ENCODE results near the gene RSAD2. TPM values are rescaled to one million over a fixed set of nuclear protein-coding genes. Genes with fewer than 3 reads are reported as not detected.
"Not testable (repeated sequence)": the region's sequence is repeated elsewhere in the genome, so short reads cannot be mapped to it uniquely, and the experiment has no call there.

RSAD2 gene
- total RNA-seq, 3 donors from 2014 or later, result 8.9 to 35.0 (median 12.0) TPM

DNA sequence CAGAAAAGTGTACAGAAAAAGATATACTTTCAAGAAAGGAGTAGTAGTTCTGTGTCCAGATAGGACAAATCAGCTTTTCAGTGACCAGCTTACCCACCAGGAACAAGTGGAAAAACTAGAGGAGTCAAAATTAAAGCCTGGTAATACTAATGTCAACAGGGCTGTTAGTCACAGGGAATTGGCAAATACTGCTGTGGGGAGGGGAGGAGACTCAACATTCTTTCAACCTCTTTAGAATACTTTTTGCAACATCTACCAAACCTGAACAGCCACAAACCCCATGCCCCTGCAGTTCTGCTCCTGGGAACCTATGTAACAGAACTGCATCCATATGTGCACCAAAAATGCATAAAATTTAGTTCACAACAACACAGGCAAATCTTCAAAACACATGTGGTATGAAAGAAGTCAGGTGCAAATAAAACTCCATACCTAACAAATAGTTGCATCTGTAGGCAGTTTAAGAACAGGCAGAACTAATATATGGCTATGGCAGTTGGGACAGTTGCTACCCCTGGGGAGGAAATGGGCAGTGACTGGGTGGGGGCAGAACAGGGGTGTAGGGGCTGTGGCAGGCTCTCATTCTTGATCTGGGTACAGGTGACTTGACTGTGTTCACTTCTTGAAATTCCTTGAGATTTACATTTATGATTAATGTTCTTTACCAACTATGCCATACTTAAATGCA lies 21.6 kb upstream of the RSAD2 start:
- Histone ChIP-seq H3K4me3 (no peak overlapping the region), H3K9me3 (peaks cover 13% of the 10 kb centered on the region), H3K36me3 (ENCODE audit: low read depth) (no peaks in the 10 kb centered on the region), H3K4me1 (ENCODE audit: low read depth) (no peaks in the 10 kb centered on the region)
- TF ChIP-seq, protein P1, sequence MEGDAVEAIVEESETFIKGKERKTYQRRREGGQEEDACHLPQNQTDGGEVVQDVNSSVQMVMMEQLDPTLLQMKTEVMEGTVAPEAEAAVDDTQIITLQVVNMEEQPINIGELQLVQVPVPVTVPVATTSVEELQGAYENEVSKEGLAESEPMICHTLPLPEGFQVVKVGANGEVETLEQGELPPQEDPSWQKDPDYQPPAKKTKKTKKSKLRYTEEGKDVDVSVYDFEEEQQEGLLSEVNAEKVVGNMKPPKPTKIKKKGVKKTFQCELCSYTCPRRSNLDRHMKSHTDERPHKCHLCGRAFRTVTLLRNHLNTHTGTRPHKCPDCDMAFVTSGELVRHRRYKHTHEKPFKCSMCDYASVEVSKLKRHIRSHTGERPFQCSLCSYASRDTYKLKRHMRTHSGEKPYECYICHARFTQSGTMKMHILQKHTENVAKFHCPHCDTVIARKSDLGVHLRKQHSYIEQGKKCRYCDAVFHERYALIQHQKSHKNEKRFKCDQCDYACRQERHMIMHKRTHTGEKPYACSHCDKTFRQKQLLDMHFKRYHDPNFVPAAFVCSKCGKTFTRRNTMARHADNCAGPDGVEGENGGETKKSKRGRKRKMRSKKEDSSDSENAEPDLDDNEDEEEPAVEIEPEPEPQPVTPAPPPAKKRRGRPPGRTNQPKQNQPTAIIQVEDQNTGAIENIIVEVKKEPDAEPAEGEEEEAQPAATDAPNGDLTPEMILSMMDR (IDR thresholded peaks at IDR 0.05), result no peak
- no peak for ATAC-seq
- intact Hi-C loops (cut with DNase I, micrococcal nuclease), result no loop called here
- DNase-seq, result no peak

DNA sequence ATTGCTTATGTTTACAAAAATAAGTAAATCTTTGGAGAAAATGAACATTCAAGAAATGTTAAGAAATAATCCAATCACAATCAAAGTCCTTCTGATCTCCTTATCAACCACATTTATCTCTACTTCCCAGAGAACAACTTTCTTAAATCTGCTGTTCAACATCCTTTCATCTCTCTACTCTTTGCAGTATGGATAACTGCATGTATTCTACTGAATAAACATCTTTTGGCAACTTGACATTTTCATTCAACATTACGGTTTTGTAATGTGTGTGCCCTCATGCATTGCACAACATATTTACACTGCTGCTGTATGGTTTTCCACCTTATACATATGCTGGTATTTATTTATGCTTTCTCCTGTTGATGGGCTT lies 21.0 kb upstream of the RSAD2 start:
- Histone ChIP-seq H3K4me3 (no peak overlapping the region), H3K36me3 (ENCODE audit: low read depth) (no peaks in the 10 kb centered on the region), H3K4me1 (ENCODE audit: low read depth) (no peaks in the 10 kb centered on the region), H3K9me3 (peaks cover 13% of the 10 kb centered on the region)
- DNase-seq (no peak), ATAC-seq (no peak)
- intact Hi-C loops (cut with DNase I, micrococcal nuclease), result no loop called here
- TF ChIP-seq, protein P1 (IDR thresholded peaks at IDR 0.05), result no peak

DNA sequence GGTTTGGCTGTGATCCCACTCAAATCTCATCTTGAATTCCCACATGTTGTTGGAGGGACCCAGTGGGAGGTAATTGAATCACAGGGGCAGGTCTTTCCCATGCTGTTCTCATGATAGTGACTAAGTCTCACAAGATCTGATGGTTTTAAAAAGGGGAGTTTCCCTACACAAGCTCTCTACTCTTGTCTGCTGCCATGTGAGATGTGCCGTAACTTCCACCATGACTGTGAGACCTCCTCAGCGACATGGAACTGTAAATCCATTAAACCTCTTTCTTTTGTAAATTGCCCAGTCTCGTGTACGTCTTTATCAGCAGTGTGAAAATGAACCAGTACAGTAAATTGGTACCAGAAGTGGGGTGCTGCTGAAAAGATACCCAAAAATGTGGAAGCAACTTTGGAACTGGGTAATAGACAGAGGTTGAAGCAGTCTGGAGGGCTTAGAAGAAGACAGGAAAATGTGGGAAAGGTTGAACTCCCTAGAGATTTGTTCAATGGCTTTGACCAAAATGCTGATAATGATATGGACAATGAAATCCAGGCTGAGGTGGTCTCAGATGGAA lies 19.0 kb upstream of the RSAD2 start:
- ATAC-seq; DNase-seq; H3K4me3 ChIP-seq; H3K36me3 ChIP-seq (ENCODE audit: low read depth); intact Hi-C loops (cut with DNase I, micrococcal nuclease); H3K4me1 ChIP-seq (ENCODE audit: low read depth): not testable (repeated sequence)
- peaks cover 13% of the 10 kb centered on the region for H3K9me3 ChIP-seq

DNA sequence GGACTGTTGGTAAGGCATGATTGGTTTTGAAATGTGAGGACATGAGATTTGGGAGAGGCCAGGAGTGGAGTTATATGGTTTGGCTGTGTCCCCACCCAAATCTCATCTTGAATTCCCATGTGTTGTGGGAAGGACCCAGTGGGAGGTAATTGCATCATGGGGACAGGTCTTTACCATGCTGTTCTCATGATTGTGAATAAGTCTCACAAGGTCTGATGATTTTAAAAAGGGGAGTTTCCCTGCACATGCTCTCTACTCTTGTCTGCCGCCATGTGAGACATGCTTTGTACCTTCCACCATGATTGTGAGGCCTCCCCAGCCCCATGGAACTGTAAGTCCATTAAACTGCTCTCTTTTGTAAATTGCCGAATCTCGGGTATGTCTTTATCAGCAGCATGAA lies 17.3 kb upstream of the RSAD2 start:
- TF ChIP-seq, protein P1 (IDR thresholded peaks at IDR 0.05), result no peak
- DNase-seq, result no peak
- intact Hi-C loops (cut with DNase I, micrococcal nuclease), result no loop called here
- Histone ChIP-seq H3K36me3 (ENCODE audit: low read depth) (no peaks in the 10 kb centered on the region), H3K4me3 (no peak overlapping the region), H3K9me3 (peaks cover 13% of the 10 kb centered on the region), H3K4me1 (ENCODE audit: low read depth) (no peaks in the 10 kb centered on the region)
- ATAC-seq, result no peak

DNA sequence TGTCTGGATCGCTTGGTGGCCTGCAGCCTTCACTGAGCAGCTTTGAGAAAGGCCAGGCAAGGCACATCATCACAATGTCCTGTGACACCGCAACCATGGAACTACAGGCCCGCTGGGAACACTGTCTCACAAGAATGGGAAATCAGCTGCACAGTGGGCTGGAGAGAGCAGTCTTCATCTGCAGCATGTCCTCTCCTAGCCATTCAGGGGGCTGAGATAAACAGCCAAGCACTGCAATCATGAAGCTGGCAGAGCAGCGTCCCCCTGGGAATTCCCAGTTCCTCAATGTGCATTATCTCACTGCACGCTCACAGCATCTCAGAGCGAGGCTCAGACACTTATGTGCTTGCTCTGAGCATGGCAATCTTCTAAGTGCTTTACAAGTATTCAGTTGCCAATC lies 13.8 kb upstream of the RSAD2 start:
- TF ChIP-seq, protein P1 (IDR thresholded peaks at IDR 0.05), result no peak
- peaks cover 9% of the 10 kb centered on the region for H3K4me1 ChIP-seq (ENCODE audit: low read depth)
- no peaks in the 10 kb centered on the region for H3K36me3 ChIP-seq (ENCODE audit: low read depth)
- intact Hi-C loops (cut with DNase I, micrococcal nuclease), result no loop called here
- no peak for DNase-seq
- no peak for ATAC-seq
- peaks cover 8% of the 10 kb centered on the region for H3K9me3 ChIP-seq
- H3K4me3 ChIP-seq, result no peak overlapping the region

DNA sequence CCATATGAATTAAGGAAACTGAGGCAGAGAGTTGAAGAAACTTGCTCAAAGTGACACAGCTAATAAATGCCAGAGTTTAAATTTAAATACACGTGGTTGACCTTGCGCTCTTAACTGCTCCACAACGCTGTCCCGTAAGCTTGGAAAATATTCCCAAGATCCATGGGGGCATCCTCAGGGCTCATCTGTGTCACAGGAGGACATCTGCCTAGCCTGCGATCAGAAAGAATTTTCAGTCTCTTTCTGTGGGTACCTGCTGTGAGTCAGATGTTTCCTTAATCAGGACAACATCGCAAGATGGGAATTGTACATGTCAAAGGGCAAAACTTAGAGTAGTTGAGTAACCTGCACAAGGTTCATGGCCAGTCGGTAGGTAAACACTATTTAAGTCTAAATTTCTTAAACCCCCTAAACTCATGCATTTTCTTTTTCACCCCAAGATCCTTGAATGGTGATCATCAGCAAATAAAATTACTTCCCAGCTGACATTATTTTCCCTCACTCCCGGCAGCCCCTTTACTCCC lies 13.3 kb upstream of the RSAD2 start:
- intact Hi-C loops (cut with DNase I, micrococcal nuclease), result no loop called here
- Histone ChIP-seq H3K4me3 (no peak overlapping the region), H3K4me1 (ENCODE audit: low read depth) (peaks cover 9% of the 10 kb centered on the region), H3K36me3 (ENCODE audit: low read depth) (no peaks in the 10 kb centered on the region), H3K9me3 (peaks cover 4% of the 10 kb centered on the region)
- TF ChIP-seq, protein P1 (IDR thresholded peaks at IDR 0.05), result no peak
- no peak for ATAC-seq
- DNase-seq, result no peak
